Stimulated activated CD4-positive, alpha-beta T cell treated with anti-CD3 and anti-CD28 coated beads, TNF-alpha, amount 100 ng/mL, for 1 hour (primary cell): ENCODE results near the gene CAMK1D.
A peak's percentile ranks its signal among the peaks of the same experiment; 100 is the strongest.

ENCODE experiments used
- DNase-seq, 3 donors: peaks; one replicate each; pipeline ENCODE4 v3.0.0-alpha.2; 2020; ENCODE audit warnings: low read depth in 3 of 3, low spot score in 1 of 3

CAMK1D gene

GRCh38 chr10:12685261-12686058, 336.1 kb downstream of the CAMK1D start:
- DNase-seq: no peak

- DNase-seq: no peak
Measured at GRCh38 chr10:12687996-12688395, 338.6 kb downstream of the CAMK1D start.

- DNase-seq: no peak
Measured at GRCh38 chr10:12689893-12690292, 340.5 kb downstream of the CAMK1D start.

GRCh38 chr10:12690525-12691126, 341.3 kb downstream of the CAMK1D start:
- DNase-seq: no peak

- DNase-seq: no peak
Measured at GRCh38 chr10:12691596-12691995, 342.2 kb downstream of the CAMK1D start.

- DNase-seq: no peak
Measured at GRCh38 chr10:12697764-12698163, 348.4 kb downstream of the CAMK1D start.

GRCh38 chr10:12699258-12699700, 349.9 kb downstream of the CAMK1D start:
- DNase-seq: no peak

- no peak for DNase-seq
Measured at GRCh38 chr10:12699781-12700556, 350.6 kb downstream of the CAMK1D start.

GRCh38 chr10:12700557-12700874, 351.2 kb downstream of the CAMK1D start:
- no peak for DNase-seq

GRCh38 chr10:12701696-12702095, 352.3 kb downstream of the CAMK1D start:
- no peak for DNase-seq

GRCh38 chr10:12702215-12702770, 352.9 kb downstream of the CAMK1D start:
- no peak for DNase-seq

- no peak for DNase-seq
Measured at GRCh38 chr10:12703126-12703525, 353.8 kb downstream of the CAMK1D start.

GRCh38 chr10:12703813-12704212, 354.5 kb downstream of the CAMK1D start:
- no peak for DNase-seq

- no peak for DNase-seq
Measured at GRCh38 chr10:12704488-12704887, 355.1 kb downstream of the CAMK1D start.

GRCh38 chr10:12705943-12706342, 356.6 kb downstream of the CAMK1D start:
- DNase-seq: no peak

GRCh38 chr10:12707461-12708185, 358.3 kb downstream of the CAMK1D start:
- DNase-seq: no peak

GRCh38 chr10:12709000-12709401, 359.7 kb downstream of the CAMK1D start:
- no peak for DNase-seq

GRCh38 chr10:12709521-12709963, 360.2 kb downstream of the CAMK1D start:
- DNase-seq: no peak

GRCh38 chr10:12710157-12710556, 360.8 kb downstream of the CAMK1D start:
- DNase-seq: no peak

- DNase-seq: peak; percentile 30 to 76 (median 53)
Measured at GRCh38 chr10:12710594-12711349, 361.4 kb downstream of the CAMK1D start.
